Osteoblast (primary cell): Measurements from ENCODE around the gene GP9. TPM values are rescaled to one million over a fixed set of nuclear protein-coding genes. Genes with fewer than 3 reads are reported as not detected.
"Not testable (repeated sequence)": the region's sequence is repeated elsewhere in the genome, so short reads cannot be mapped to it uniquely, and the experiment has no call there.

ENCODE experiments used
- DNase-seq: peaks from one replicate; pipeline ENCODE4 v3.0.0; 2011; ENCODE audit warnings: low spot score, mixed read lengths; ENCODE audit not compliant: insufficient read length; ENCODE audit errors: missing footprints
- H2AFZ ChIP-seq: 2 replicates; pipeline ENCODE4 v1.6.0; 2011; ENCODE audit warnings: mild to moderate bottlenecking, low read length
- H3K27ac ChIP-seq: 2 replicates; pipeline ENCODE4 v1.5.1; 2011; ENCODE audit warnings: mild to moderate bottlenecking, low read depth, low read length, moderate library complexity
- H3K27me3 ChIP-seq: 2 replicates; pipeline ENCODE4 v1.6.0; 2012; ENCODE audit warnings: mild to moderate bottlenecking, control low read depth, inconsistent platforms, low read length, moderate library complexity; ENCODE audit not compliant: insufficient read depth
- H3K36me3 ChIP-seq: 2 replicates; pipeline ENCODE4 v1.5.1; 2011; ENCODE audit warnings: mild to moderate bottlenecking, low read length, control low read depth, moderate library complexity; ENCODE audit not compliant: insufficient read depth
- H3K4me1 ChIP-seq: 2 replicates; pipeline ENCODE4 v1.5.1; 2011; ENCODE audit warnings: mild to moderate bottlenecking, low read length, control low read depth, moderate library complexity; ENCODE audit not compliant: insufficient read depth
- H3K4me2 ChIP-seq: 2 replicates; pipeline ENCODE4 v1.6.0; 2011; ENCODE audit warnings: mild to moderate bottlenecking, low read length; ENCODE audit not compliant: insufficient read depth
- H3K4me3 ChIP-seq: fragments of 200-600 bp; sonication (generic); 3 replicates; pipeline ENCODE4 v1.5.1; 2012; ENCODE audit warnings: mild to moderate bottlenecking, low read length, inconsistent platforms; ENCODE audit not compliant: insufficient read depth
- H3K79me2 ChIP-seq: 2 replicates; pipeline ENCODE4 v1.6.0; 2012; ENCODE audit warnings: mild to moderate bottlenecking, low read length, control low read depth, inconsistent platforms; ENCODE audit not compliant: insufficient read depth
- H3K9me3 ChIP-seq: 2 replicates; pipeline ENCODE4 v1.5.1; 2011; ENCODE audit warnings: low read depth, low read length, control low read depth
- H4K20me1 ChIP-seq: 2 replicates; pipeline ENCODE4 v1.6.0; 2012; ENCODE audit warnings: mild to moderate bottlenecking, low read length, control low read depth; ENCODE audit not compliant: insufficient read depth
- total RNA-seq: library from RNA; depleted of rRNA; stranded (reverse); fragments of >200 nt; gene quantifications from 2 replicates; pipeline ENCODE4 v1.2.3, GENCODE V29; 2012
- TF ChIP-seq, protein P1 (sequence below): IDR thresholded peaks from 2 replicates; pipeline ENCODE4 v1.5.1; 2011; ENCODE audit warnings: mild to moderate bottlenecking, low read depth, low read length, moderate library complexity; ENCODE audit errors: extremely low read depth

The GP9 gene
- total RNA-seq, 1 donor: not detected

DNA sequence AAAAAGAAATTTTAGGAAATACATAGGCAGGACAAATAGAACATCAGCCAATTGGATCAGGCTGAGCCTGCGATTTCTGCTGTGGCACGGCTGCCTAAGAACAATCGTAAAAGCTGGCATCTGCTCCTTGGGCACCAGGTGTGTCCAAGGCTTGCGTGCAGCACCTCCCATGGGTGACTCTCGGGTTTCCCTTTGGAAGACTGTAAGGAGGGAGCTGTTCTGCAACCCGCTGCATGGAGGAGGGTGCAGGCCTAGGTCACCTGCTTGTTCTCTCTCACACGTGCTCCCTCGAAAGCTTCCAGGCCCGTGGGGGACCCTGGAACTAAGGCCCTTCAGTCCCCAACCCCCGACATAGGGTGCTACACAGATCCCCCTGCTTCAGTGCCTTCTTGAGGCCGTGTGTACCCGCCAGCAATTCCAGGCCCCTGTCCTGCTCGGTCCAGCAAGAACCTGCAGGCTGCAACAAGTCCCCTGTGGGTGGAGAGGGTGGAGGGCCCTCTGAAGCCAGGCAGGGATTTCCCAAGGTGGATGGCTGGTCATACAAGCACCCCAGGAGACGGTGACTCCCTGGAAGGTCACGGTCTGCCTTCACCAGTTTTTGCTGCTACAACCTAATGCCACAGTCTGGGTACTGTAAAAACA is 3.4 kb downstream of the GP9 start:
- peak; percentile 77 for DNase-seq
- no peaks in the 10 kb centered on the region for H3K79me2 ChIP-seq
- H2AFZ ChIP-seq: no peak overlapping the region
- no peak overlapping the region for H3K27ac ChIP-seq
- TF ChIP-seq, protein P1, sequence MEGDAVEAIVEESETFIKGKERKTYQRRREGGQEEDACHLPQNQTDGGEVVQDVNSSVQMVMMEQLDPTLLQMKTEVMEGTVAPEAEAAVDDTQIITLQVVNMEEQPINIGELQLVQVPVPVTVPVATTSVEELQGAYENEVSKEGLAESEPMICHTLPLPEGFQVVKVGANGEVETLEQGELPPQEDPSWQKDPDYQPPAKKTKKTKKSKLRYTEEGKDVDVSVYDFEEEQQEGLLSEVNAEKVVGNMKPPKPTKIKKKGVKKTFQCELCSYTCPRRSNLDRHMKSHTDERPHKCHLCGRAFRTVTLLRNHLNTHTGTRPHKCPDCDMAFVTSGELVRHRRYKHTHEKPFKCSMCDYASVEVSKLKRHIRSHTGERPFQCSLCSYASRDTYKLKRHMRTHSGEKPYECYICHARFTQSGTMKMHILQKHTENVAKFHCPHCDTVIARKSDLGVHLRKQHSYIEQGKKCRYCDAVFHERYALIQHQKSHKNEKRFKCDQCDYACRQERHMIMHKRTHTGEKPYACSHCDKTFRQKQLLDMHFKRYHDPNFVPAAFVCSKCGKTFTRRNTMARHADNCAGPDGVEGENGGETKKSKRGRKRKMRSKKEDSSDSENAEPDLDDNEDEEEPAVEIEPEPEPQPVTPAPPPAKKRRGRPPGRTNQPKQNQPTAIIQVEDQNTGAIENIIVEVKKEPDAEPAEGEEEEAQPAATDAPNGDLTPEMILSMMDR: no peak
- H4K20me1 ChIP-seq: no peaks in the 10 kb centered on the region
- no peaks in the 10 kb centered on the region for H3K9me3 ChIP-seq
- no peaks in the 10 kb centered on the region for H3K36me3 ChIP-seq
- H3K4me2 ChIP-seq: no peak overlapping the region
- H3K27me3 ChIP-seq: peaks cover 3% of the 10 kb centered on the region
- no peak overlapping the region for H3K4me3 ChIP-seq
- H3K4me1 ChIP-seq: no peaks in the 10 kb centered on the region

DNA sequence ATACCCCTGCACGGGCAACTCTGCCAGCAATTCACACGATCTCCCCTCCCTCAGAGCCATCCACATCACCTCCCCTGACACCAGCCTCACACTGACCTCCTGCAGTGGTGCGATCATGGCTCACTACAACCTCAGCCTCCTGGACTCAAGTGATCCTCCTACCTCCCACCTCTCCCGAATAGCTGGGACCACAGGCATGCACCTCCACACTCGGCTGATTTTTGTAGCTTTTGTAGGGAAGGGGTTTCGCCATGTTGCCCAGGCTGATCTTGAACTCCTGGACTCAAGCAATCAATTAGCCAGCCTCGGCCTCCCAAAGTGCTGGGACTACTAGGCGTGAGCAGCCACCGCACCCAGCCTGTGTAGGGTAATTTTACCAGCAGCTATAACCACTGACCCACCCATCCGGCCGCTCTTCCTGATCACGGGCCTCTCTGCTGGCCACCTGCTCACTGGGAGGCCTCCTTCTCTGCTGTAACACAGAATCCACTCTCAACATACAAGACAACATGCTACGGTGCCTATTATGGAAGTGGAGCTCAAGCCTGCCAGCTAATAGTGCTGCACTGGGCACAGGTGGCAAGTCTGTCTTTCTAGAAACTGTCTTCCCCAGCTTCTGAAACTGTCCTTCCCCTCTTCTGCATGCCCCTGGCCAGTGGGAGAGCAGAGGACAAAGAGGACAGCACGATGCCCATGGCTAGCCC is 4.6 kb downstream of the GP9 start:
- no peak overlapping the region for H3K4me3 ChIP-seq
- no peaks in the 10 kb centered on the region for H3K36me3 ChIP-seq
- no peak overlapping the region for H3K27ac ChIP-seq
- no peaks in the 10 kb centered on the region for H3K27me3 ChIP-seq
- DNase-seq: peak; percentile 68
- no peaks in the 10 kb centered on the region for H3K79me2 ChIP-seq
- no peaks in the 10 kb centered on the region for H3K9me3 ChIP-seq
- H2AFZ ChIP-seq: no peak overlapping the region
- H3K4me1 ChIP-seq: no peaks in the 10 kb centered on the region
- no peak overlapping the region for H3K4me2 ChIP-seq
- TF ChIP-seq, protein P1: no peak
- no peaks in the 10 kb centered on the region for H4K20me1 ChIP-seq

DNA sequence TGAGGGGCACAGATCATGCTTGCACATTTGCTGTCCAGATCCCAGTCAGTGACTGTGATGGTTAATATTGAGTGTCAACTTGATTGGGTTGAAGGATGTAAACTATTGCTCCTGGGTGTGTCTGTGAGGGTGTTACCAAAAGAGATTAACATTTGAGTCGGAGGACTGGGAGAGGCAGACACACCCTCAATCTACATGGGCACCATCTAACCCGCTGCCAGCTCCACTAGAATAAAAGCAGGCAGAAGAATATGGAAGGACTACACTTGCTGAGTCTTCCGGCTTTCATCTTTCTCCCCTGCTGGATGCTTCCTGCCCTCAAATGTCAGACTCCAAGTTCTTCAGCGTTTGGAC is 5.1 kb downstream of the GP9 start:
- Histone ChIP-seq H3K9me3 (no peaks in the 10 kb centered on the region), H3K36me3 (no peaks in the 10 kb centered on the region), H3K79me2 (no peaks in the 10 kb centered on the region), H3K4me1 (no peaks in the 10 kb centered on the region), H3K4me3 (no peak overlapping the region), H4K20me1 (no peaks in the 10 kb centered on the region), H3K4me2 (no peak overlapping the region), H3K27me3 (no peaks in the 10 kb centered on the region), H2AFZ (no peak overlapping the region), H3K27ac (no peak overlapping the region)
- TF ChIP-seq, protein P1: no peak
- DNase-seq: no peak

DNA sequence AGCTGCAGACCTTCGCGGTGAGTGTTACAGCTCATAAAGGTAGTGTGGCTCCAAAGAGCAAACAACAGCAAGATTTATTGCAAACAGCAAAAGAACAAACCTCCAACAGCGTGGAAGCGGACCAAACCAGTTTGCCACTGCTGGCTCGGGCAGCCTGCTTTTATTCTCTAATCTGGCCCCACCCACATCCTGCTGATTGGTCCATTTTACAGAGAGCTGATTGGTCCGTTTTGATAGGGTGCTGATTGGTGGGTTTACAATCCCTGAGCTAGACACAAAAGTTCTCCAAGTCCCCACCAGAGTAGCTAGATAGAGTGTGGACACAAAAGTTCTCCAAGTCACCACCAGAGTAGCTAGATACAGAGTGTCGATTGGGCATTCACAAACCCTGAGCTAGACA is 7.1 kb downstream of the GP9 start:
- H3K9me3 ChIP-seq, H3K79me2 ChIP-seq, H2AFZ ChIP-seq, H3K36me3 ChIP-seq, H3K27ac ChIP-seq, H3K4me3 ChIP-seq, H3K27me3 ChIP-seq, H3K4me1 ChIP-seq, H3K4me2 ChIP-seq, H4K20me1 ChIP-seq, DNase-seq: not testable (repeated sequence)
